ENCODE data around the gene MAGI1. TPM values are rescaled to one million over a fixed set of nuclear protein-coding genes. Genes with fewer than 3 reads are reported as not detected.

The MAGI1 gene
- total RNA-seq, 3 donors from 2014 or later = 22.1 to 94.4 (median 70.5) TPM

DNA sequence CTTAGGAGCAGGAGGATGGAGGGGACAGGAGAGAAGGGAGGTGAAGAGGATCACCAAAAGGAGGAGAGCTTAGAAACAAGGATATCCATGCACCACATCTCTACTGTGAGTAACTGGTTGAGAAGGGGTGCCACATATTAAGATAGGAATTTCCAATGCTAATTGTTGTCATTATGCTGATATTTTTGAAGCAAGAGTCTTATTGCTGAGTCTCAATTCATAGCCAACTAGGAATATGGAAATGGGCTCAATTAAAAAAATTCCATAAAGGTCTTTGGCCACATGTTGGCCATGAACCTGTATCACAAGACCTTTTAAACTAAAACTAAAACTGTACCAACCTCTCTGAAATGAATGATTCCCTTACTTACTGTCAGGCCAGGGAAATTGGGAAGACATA is 642.6 kb downstream of the MAGI1 start:
- intact Hi-C loops (cut with DNase I; ENCODE audit: low total_unique reads) = no loop called here

DNA sequence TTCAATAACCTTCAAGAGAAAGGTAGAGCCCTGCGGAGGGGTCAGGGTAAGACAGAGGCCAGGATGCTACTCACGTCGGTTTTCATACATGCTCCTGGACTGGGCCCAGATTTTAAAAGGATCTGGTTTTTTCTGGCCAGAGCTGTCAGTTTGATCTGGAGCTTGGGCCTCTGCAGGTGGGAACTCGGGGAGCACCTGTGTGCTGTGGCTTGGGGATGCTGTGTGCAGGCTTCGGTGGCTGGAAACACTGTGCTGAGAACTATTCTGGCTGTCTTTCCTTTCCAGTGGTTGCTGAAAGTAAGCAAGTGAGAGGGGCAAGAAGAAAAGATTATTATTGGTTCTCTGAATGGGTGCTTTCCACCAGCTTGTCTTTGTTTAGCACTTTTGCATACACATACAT is 647.6 kb downstream of the MAGI1 start:
- H3K27me3 ChIP-seq = no peaks in the 10 kb centered on the region
- H3K27ac ChIP-seq = no peak overlapping the region
- no peak overlapping the region for H3K4me3 ChIP-seq
- H3K4me1 ChIP-seq = no peaks in the 10 kb centered on the region
- no peak for DNase-seq (ENCODE audit: low spot score in 2 of 2)
- H3K36me3 ChIP-seq = no peaks in the 10 kb centered on the region
- intact Hi-C loops (cut with DNase I; ENCODE audit: low total_unique reads) = loop anchor here (2.0 kb wide), 1 partner anchor 48 kb away; no protein-coding TSS in a partner anchor
- TF ChIP-seq CTCF (IDR thresholded peaks at IDR 0.05) = no peak
- TF ChIP-seq POLR2A (IDR thresholded peaks at IDR 0.05) = no peak
- TF ChIP-seq POLR2AphosphoS5 (IDR thresholded peaks at IDR 0.05) = no peak
- no peaks in the 10 kb centered on the region for H3K9me3 ChIP-seq

More for the DNA sequence above, 642.6 kb downstream of the MAGI1 start:
- no peaks in the 10 kb centered on the region for H3K36me3 ChIP-seq
- DNase-seq (ENCODE audit: low spot score in 2 of 2) = no peak
- no peaks in the 10 kb centered on the region for H3K9me3 ChIP-seq
- H3K4me1 ChIP-seq = no peaks in the 10 kb centered on the region
- no peak overlapping the region for H3K27ac ChIP-seq
- no peaks in the 10 kb centered on the region for H3K27me3 ChIP-seq
- no peak overlapping the region for H3K4me3 ChIP-seq
- TF ChIP-seq CTCF (IDR thresholded peaks at IDR 0.05) = no peak
- TF ChIP-seq POLR2AphosphoS5 (IDR thresholded peaks at IDR 0.05) = no peak
- no peak for TF ChIP-seq POLR2A (IDR thresholded peaks at IDR 0.05)

- H3K27ac ChIP-seq = no peak overlapping the region
- H3K4me1 ChIP-seq = no peaks in the 10 kb centered on the region
- H3K36me3 ChIP-seq = no peaks in the 10 kb centered on the region
- no peaks in the 10 kb centered on the region for H3K9me3 ChIP-seq
- no peak overlapping the region for H3K4me3 ChIP-seq
- no peak for DNase-seq (ENCODE audit: low spot score in 2 of 2)
- intact Hi-C loops (cut with DNase I; ENCODE audit: low total_unique reads) = no loop called here
- TF ChIP-seq CTCF (IDR thresholded peaks at IDR 0.05) = no peak
- TF ChIP-seq POLR2AphosphoS5 (IDR thresholded peaks at IDR 0.05) = no peak
- no peak for TF ChIP-seq POLR2A (IDR thresholded peaks at IDR 0.05)
- no peaks in the 10 kb centered on the region for H3K27me3 ChIP-seq
These were observed 652.9 kb downstream of the MAGI1 start for GRCh38 chr3:65385805-65386204.

DNA sequence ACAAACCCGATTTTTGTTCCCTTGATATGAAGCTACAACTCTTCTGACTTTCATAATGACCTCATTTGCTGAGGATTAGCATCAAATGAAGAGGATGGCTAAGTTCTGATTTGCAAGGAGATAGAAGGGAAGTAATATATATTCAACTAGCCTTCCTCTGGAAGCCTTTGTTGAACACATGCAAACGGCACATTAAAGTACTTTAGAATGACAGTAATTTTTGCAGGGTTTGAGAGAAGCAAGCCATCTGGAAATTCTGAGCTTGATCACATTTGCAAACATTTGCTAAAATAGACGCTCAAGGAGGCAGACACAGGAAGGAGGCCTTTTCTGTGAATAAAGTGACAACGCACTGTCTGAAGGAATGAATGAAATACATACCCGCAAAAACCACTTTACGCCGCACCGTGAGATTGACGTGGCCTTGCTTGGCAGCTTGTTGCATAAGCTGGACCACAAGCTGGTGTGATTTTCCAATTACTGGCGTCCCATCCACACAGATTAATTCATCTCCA is 657.2 kb downstream of the MAGI1 start:
- no peak for TF ChIP-seq POLR2AphosphoS5 (IDR thresholded peaks at IDR 0.05)
- no peak for TF ChIP-seq CTCF (IDR thresholded peaks at IDR 0.05)
- no peak for TF ChIP-seq POLR2A (IDR thresholded peaks at IDR 0.05)
- intact Hi-C loops (cut with DNase I; ENCODE audit: low total_unique reads) = no loop called here
- Histone ChIP-seq H3K4me3 (no peak overlapping the region), H3K27me3 (no peaks in the 10 kb centered on the region), H3K36me3 (peaks cover 4% of the 10 kb centered on the region), H3K9me3 (no peaks in the 10 kb centered on the region), H3K27ac (no peak overlapping the region), H3K4me1 (no peaks in the 10 kb centered on the region)
- DNase-seq (ENCODE audit: low spot score in 2 of 2) = no peak

GRCh38 chr3:65379223-65379622 is 659.5 kb downstream of the MAGI1 start:
- H3K36me3 ChIP-seq = peaks cover 4% of the 10 kb centered on the region
- TF ChIP-seq POLR2A (IDR thresholded peaks at IDR 0.05) (no peak), CTCF (IDR thresholded peaks at IDR 0.05) (no peak), POLR2AphosphoS5 (IDR thresholded peaks at IDR 0.05) (no peak)
- intact Hi-C loops (cut with DNase I; ENCODE audit: low total_unique reads) = no loop called here
- no peaks in the 10 kb centered on the region for H3K27me3 ChIP-seq
- no peak for DNase-seq (ENCODE audit: low spot score in 2 of 2)
- no peaks in the 10 kb centered on the region for H3K4me1 ChIP-seq
- H3K9me3 ChIP-seq = no peaks in the 10 kb centered on the region
- H3K4me3 ChIP-seq = no peak overlapping the region
- no peak overlapping the region for H3K27ac ChIP-seq

Data from breast epithelium (tissue), 4 donors.